HepG2 (cell line): ENCODE measurements around the gene SERTAD3. TPM values are rescaled to one million over a fixed set of nuclear protein-coding genes. Genes with fewer than 3 reads are reported as not detected.

Experiments used
- ATAC-seq: fragments of 200-7000 bp; cut with Tn5 transposase; 3 replicates; pipeline ENCODE4 v1.9.1; 2020; ENCODE audit warnings: mild to moderate bottlenecking, moderate library complexity
- BruUV-seq: library from RNA; stranded (reverse); fragments of 400-500 nt; replicated peaks from 2 replicates; lab custom pipeline; 2021; lab: Mats Ljungman, UMichigan
- CTCF ChIA-PET: fragments of 300-600 bp; formaldehyde crosslinking; extraction: SDS; loops from one replicate; lab custom pipeline; 2021; ENCODE audit warnings: low total read pairs, inconsistent platforms, low intra/inter-chr PET ratio; lab: Yijun Ruan, JAX
- POLR2A ChIA-PET: fragments of 350-600 bp; sonication (Branson Sonifier 250); formaldehyde crosslinking; loops from one replicate; lab custom pipeline; 2020; ENCODE audit warnings: antibody characterized with exemption, inconsistent platforms; lab: Yijun Ruan, JAX
- DNase-seq: peaks from one replicate; pipeline ENCODE4 v3.0.0-alpha.2; 2015; ENCODE audit warnings: low spot score
- FAIRE-seq: peaks from 3 replicates; lab custom pipeline; 2011; peaks lifted over from hg19 to GRCh38; lab: Jason Lieb, UNC
- H2AFZ ChIP-seq: one replicate; pipeline ENCODE4 v1.6.1; 2011; ENCODE audit warnings: low read length, inconsistent platforms
- H3K27ac ChIP-seq: fragments of 300-600 bp; 3 replicates; pipeline ENCODE4 v1.8.0; 2011; ENCODE audit warnings: mixed run types, mild to moderate bottlenecking, mixed read lengths, low read length, inconsistent platforms; ENCODE audit not compliant: insufficient read depth; ENCODE audit errors: extremely low read length
- H3K27me3 ChIP-seq, 2 experiments: fragments of 200-600 bp in 1 of 2; 2 replicates in 1 of 2; 3 replicates in 1 of 2; pipeline versions ENCODE4 v1.6.0 to v1.8.0; 2011; ENCODE audit warnings: low read length in 2 of 2, mild to moderate bottlenecking in 2 of 2, moderate library complexity in 2 of 2, inconsistent platforms in 1 of 2; ENCODE audit not compliant: insufficient read depth in 2 of 2, control insufficient read depth in 1 of 2
- H3K36me3 ChIP-seq, 2 experiments: fragments of 200-600 bp in 1 of 2; replicated peaks in 1 of 2; 2 replicates in 1 of 2; 3 replicates in 1 of 2; pipeline versions ENCODE4 v1.5.1 to v1.8.0; 2011; ENCODE audit warnings: low read length in 2 of 2, inconsistent platforms in 1 of 2; ENCODE audit not compliant: insufficient read depth in 2 of 2, control insufficient read depth in 1 of 2
- H3K4me1 ChIP-seq: 2 replicates; pipeline ENCODE4 v1.5.1; 2012; ENCODE audit warnings: low read length, inconsistent platforms; ENCODE audit not compliant: insufficient read depth
- H3K4me2 ChIP-seq: 2 replicates; pipeline ENCODE4 v1.6.0; 2011; ENCODE audit warnings: low read depth, low read length, inconsistent platforms
- H3K4me3 ChIP-seq, 3 experiments: fragments of 200-600 bp in 1 of 3; sonication (generic), shearing (Covaris generic) in 1 of 3; replicated peaks in 1 of 3; 2 replicates each; pipeline ENCODE4 v1.5.1; 2011 to 2016; ENCODE audit warnings: low read length in 3 of 3, inconsistent platforms in 2 of 3, low read depth in 2 of 3, mild to moderate bottlenecking in 2 of 3, control low read depth in 1 of 3, mixed read lengths in 1 of 3; ENCODE audit not compliant: insufficient read depth in 1 of 3
- H3K79me2 ChIP-seq: one replicate; pipeline ENCODE4 v1.6.1; 2011; ENCODE audit warnings: low read length, inconsistent platforms; ENCODE audit not compliant: insufficient read depth
- H3K9ac ChIP-seq: 2 replicates; pipeline ENCODE4 v1.6.0; 2011; ENCODE audit warnings: mild to moderate bottlenecking, low read depth, low read length, inconsistent platforms; ENCODE audit not compliant: insufficient read depth
- H3K9me3 ChIP-seq: 2 replicates; pipeline ENCODE4 v1.5.1; 2012; ENCODE audit warnings: mild to moderate bottlenecking, low read length
- H4K20me1 ChIP-seq: 2 replicates; pipeline ENCODE4 v1.6.0; 2011; ENCODE audit warnings: inconsistent platforms, mild to moderate bottlenecking, low read length, moderate library complexity; ENCODE audit not compliant: insufficient read depth
- BORCS8-MEF2B ChIP-seq: sonication (generic); formaldehyde crosslinking; IDR thresholded peaks from 2 replicates; pipeline ENCODE4 v1.8.0; 2022; ENCODE audit warnings: mild to moderate bottlenecking, missing genetic modification reagents
- CHD4 ChIP-seq: fragments of 200-600 bp; sonication (generic); IDR thresholded peaks from 2 replicates; pipeline ENCODE4 v1.7.0; 2017; ENCODE audit warnings: mild to moderate bottlenecking, low read length, borderline replicate concordance
- JUND ChIP-seq: sonication (generic); formaldehyde crosslinking; IDR thresholded peaks from 2 replicates; pipeline ENCODE4 v1.8.0; 2022; ENCODE audit warnings: mild to moderate bottlenecking, missing genetic modification reagents
- KLF12 ChIP-seq: sonication (generic); formaldehyde crosslinking; IDR thresholded peaks from 2 replicates; pipeline ENCODE4 v1.4.0; 2020; ENCODE audit warnings: missing genetic modification reagents, borderline replicate concordance
- MED1 ChIP-seq: sonication (generic); formaldehyde crosslinking; IDR thresholded peaks from 2 replicates; pipeline ENCODE4 v1.4.0; 2020; ENCODE audit warnings: missing genetic modification reagents
- MXD4 ChIP-seq: IDR thresholded peaks from 2 replicates; pipeline ENCODE4 v1.6.1; 2016; ENCODE audit warnings: mild to moderate bottlenecking, missing biosample characterization, missing genetic modification reagents
- RARA ChIP-seq: IDR thresholded peaks from 2 replicates; pipeline ENCODE4 v1.6.1; 2016; ENCODE audit warnings: missing genetic modification reagents, missing compliant biosample characterization
- RBM22 ChIP-seq: fragments of 200-400 bp; formaldehyde crosslinking; optimal IDR thresholded peaks from 2 replicates; pipeline ENCODE3; 2017; ENCODE audit warnings: mild to moderate bottlenecking, low read length, moderate library complexity
- ZBTB7A ChIP-seq: sonication (generic); formaldehyde crosslinking; IDR thresholded peaks from 2 replicates; pipeline ENCODE4 v1.8.0; 2022; ENCODE audit warnings: mild to moderate bottlenecking, missing genetic modification reagents
- ZNF225 ChIP-seq: sonication (generic); formaldehyde crosslinking; IDR thresholded peaks from 2 replicates; pipeline ENCODE4 v1.4.0; 2020; ENCODE audit warnings: mild to moderate bottlenecking, missing genetic modification reagents
- ZNF430 ChIP-seq: sonication (generic); formaldehyde crosslinking; IDR thresholded peaks from 2 replicates; pipeline ENCODE4 v1.9.0; 2021; ENCODE audit warnings: mild to moderate bottlenecking, missing genetic modification reagents
- ZZZ3 ChIP-seq: sonication (generic); formaldehyde crosslinking; IDR thresholded peaks from 2 replicates; pipeline ENCODE4 v1.4.0; 2020; ENCODE audit warnings: missing genetic modification reagents, mild to moderate bottlenecking, borderline replicate concordance
- WGBS: methylation state at CpG from one replicate; pipeline ENCODE4 v1.1.6; 2017; ENCODE audit warnings: low lambda C conversion rate; 5-methylcytosine and 5-hydroxymethylcytosine counted together
- in situ Hi-C: cut with HindIII; loops from 2 replicates; pipeline ENCODE4 v1.10.0; 2017; ENCODE audit warnings: low pct_unique_long_range_greater_than_20kb; ENCODE audit not compliant: extremely low pct_ligation_motif_present
- intact Hi-C: fragments of 100-400 bp; cut with micrococcal nuclease; formaldehyde crosslinking; loops from one replicate; pipeline ENCODE4 v1.10.0; 2022; ENCODE audit not compliant: unreplicated experiment
- polyA plus RNA-seq, 8 experiments: library from polyadenylated mRNA; depleted of rRNA in 3 of 8; stranded (reverse) in 7 of 8; unstranded in 1 of 8; fragments of >200 nt; fragmentation: Illumina TruSeq in 4 of 8; extraction: Trizol in 4 of 8; gene quantifications; 2 replicates each; pipeline versions ENCODE4 v1.2.1 to v1.2.3, GENCODE V29; 2011 to 2016; ENCODE audit warnings: low read depth in 4 of 8, missing spikeins in 1 of 8, mixed read lengths in 1 of 8; ENCODE audit not compliant: insufficient read depth in 1 of 8
- total RNA-seq, 5 experiments: library from RNA; depleted of rRNA; stranded (reverse); fragments of >200 nt; fragmentation: Illumina TruSeq; extraction: Trizol; gene quantifications; 2 replicates each; pipeline ENCODE4 v1.2.3, GENCODE V29; 2016; ENCODE audit warnings: low read depth in 1 of 5
- TF ChIP-seq, protein P1 (sequence below), 2 experiments: sonication (generic) in 1 of 2; formaldehyde crosslinking in 1 of 2; IDR thresholded peaks; 2 replicates each; pipeline versions ENCODE4 v1.4.0 to v1.6.1; 2018 to 2020; ENCODE audit warnings: missing genetic modification reagents in 2 of 2, borderline replicate concordance in 1 of 2, low read depth in 1 of 2, mild to moderate bottlenecking in 1 of 2, missing biosample characterization in 1 of 2
- TF ChIP-seq, protein P2 (sequence below): IDR thresholded peaks from 2 replicates; pipeline ENCODE4 v1.6.1; 2016; ENCODE audit warnings: control low read depth

Gene SERTAD3
- total and polyA plus RNA-seq, 2 of the 13 experiments (the other 11 are each of a cell fraction or from before 2014, with no cell fraction given), result 9.6 to 16.9 TPM

DNA sequence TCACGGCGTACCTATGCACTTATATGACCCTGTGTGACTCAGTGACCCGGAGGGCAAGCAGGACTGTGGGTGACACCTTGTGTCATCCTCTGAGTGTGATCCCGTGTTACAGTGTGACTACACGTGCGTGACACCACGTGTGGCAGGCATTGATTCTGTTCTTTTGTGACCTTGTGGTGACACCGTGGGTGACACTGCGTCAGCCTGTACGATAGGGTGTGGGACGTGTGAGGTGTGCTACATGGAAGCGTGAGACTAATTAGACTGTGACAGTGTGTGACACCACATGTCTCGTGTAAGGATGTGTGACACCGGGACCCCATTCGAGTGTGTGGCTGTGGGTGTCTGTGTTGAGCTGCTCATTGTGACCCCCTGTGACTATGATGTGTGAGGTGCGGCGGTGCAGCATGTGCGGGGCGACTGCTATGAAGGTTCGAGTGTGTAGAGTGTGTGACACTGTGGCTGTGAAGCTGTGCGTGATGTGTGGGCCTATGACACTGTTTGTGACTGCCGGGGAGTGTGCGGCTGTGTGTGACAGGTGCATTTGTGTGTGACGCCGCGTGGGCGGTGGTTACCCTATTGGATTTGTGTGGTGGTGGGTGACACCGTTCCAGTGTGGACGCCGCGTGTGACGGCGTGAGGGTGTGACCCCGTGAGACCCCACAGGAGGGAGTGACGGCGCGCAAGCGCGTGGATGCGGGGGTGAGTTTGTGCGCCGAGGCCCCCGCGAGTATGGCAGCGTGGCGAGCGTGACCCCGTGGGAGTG, 22.3 kb upstream of the SERTAD3 start (continued):
- TF ChIP-seq BORCS8-MEF2B (CRISPR knock-in tag) (0 out of 2 replicates have a peak, but pooled peaks have one; percentile 28), ZBTB7A (0 out of 2 replicates have a peak, but pooled peaks have one; percentile 24), RARA (CRISPR knock-in tag) (0 out of 2 replicates have a peak, but pooled peaks have one; percentile 22), ZZZ3 (no peak), JUND (CRISPR knock-in tag) (peak; percentile 42; the same call in 1 of the 2 replicates), ZNF225 (CRISPR knock-in tag) (no peak), CHD4 (no peak)
- TF ChIP-seq, protein P1, sequence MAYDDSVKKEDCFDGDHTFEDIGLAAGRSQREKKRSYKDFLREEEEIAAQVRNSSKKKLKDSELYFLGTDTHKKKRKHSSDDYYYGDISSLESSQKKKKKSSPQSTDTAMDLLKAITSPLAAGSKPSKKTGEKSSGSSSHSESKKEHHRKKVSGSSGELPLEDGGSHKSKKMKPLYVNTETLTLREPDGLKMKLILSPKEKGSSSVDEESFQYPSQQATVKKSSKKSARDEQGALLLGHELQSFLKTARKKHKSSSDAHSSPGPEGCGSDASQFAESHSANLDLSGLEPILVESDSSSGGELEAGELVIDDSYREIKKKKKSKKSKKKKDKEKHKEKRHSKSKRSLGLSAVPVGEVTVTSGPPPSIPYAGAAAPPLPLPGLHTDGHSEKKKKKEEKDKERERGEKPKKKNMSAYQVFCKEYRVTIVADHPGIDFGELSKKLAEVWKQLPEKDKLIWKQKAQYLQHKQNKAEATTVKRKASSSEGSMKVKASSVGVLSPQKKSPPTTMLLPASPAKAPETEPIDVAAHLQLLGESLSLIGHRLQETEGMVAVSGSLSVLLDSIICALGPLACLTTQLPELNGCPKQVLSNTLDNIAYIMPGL (CRISPR knock-in tag; IDR thresholded peaks at IDR 0.05; ENCODE audit: borderline replicate concordance in 1 of 2, low read depth in 1 of 2), result no peak

DNA sequence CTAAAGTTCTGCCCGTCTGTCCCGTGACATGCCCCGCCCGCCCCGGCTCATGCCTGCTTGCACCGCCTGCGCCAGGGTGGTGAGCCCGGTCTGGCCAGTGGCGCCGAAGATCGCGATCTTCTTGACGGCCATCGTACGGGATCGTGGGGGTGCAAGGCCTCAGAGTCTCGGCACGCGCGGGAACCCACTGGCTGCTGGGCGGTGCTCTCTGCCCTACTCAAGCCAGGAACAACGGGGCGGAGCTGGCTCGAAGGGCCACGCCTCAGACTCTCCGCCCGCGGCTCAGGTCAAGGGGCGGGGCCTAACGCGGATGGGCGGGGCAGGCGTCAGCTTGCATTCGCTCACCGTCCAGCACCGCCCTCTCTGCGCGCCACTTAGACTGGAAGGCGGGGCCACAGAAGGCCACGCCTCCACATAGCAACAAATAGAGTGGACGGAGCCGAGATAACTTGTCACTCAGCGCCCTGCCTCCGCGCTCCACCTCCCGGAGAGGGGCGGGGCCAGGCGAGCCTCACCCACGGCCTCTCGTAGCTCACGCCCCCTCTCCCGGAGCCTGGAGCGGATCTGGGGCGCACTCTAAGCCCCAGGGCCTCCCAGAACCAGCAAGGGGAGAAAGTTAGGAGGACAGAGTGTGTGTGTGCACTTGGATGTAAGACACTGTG, 21.6 kb upstream of the SERTAD3 start, which contains the start of gene BLVRB:
Gene BLVRB (minus strand): TSS at position 189 of the 662 bp plus-strand sequence. CDS start 57 bp downstream, at position 132.
- no peaks in the 10 kb centered on the region for H4K20me1 ChIP-seq
- peak within 1 kb of the TSS; percentile 64 for H3K9ac ChIP-seq
- no peak within 1 kb of the TSS for H2AFZ ChIP-seq
- H3K79me2 ChIP-seq, result no peaks in the 10 kb centered on the region
- ChIA-PET POLR2A (interaction anchor here (0.7 to 5.5 kb wide), 16 partner anchors 12 to 974 kb away, joined by 3 to 47 read pairs (median 6); partner anchors contain the start of genes C19orf47, PLD3, SERTAD1 and SERTAD3), CTCF (interaction anchor here (0.7 kb wide), 1 partner anchor 45 kb away, joined by 3 read pairs; no protein-coding TSS in a partner anchor)
- H3K36me3 ChIP-seq, result no peaks in the 10 kb centered on the region
- intact Hi-C loops, result loop anchor here (2.0 to 10.0 kb wide), 2 partner anchors 21 to 59 kb away; partner anchors contain the start of gene SERTAD3
- H3K4me1 ChIP-seq, result peaks cover 52% of the 10 kb centered on the region
- FAIRE-seq (peak; percentile 88), DNase-seq (peak; percentile 96), ATAC-seq (peak; percentile 82)
- no TSS peak for BruUV-seq
- in situ Hi-C loops, result no loop called here
- no peaks in the 10 kb centered on the region for H3K9me3 ChIP-seq
- 0% methylated on average over 6 of the region's 54 CpGs for WGBS
- H3K27me3 ChIP-seq, result peaks cover 1 to 17% of the 10 kb centered on the region in 2 experiments; a peak in 3 of 5 replicates
- H3K27ac ChIP-seq, result peak within 1 kb of the TSS; percentile 66
- H3K4me3 ChIP-seq, result peak within 1 kb of the TSS; percentile 66 to 87 (median 75)
- H3K4me2 ChIP-seq, result peak within 1 kb of the TSS; percentile 99
- no peak for TF ChIP-seq MXD4 (CRISPR knock-in tag)
- TF ChIP-seq ZNF430 (CRISPR knock-in tag), result no peak; the same call in 1 of the 2 replicates
- peak; percentile 53; the same call in 1 of the 2 replicates for TF ChIP-seq MED1
- TF ChIP-seq, protein P2, sequence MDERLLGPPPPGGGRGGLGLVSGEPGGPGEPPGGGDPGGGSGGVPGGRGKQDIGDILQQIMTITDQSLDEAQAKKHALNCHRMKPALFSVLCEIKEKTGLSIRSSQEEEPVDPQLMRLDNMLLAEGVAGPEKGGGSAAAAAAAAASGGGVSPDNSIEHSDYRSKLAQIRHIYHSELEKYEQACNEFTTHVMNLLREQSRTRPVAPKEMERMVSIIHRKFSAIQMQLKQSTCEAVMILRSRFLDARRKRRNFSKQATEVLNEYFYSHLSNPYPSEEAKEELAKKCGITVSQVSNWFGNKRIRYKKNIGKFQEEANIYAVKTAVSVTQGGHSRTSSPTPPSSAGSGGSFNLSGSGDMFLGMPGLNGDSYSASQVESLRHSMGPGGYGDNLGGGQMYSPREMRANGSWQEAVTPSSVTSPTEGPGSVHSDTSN (CRISPR knock-in tag), result peak; percentile 72
- no peak for TF ChIP-seq RBM22
- TF ChIP-seq KLF12 (CRISPR knock-in tag), result no peak; the same call in 1 of the 2 replicates
